SK-N-MC (cell line): Measurements from ENCODE around the gene LGMN.
"Not testable (repeated sequence)": the region's sequence is repeated elsewhere in the genome, so short reads cannot be mapped to it uniquely, and the experiment has no call there.

Source experiments
- DNase-seq: peaks from one replicate; pipeline ENCODE4 v3.0.0-alpha.2; 2011; ENCODE audit warnings: low read depth, low spot score
- H3K27ac ChIP-seq: fragments of 200-600 bp; sonication (generic); 2 replicates; pipeline ENCODE4 v1.5.1; 2016; ENCODE audit warnings: mixed run types
- H3K36me3 ChIP-seq: fragments of 200-600 bp; sonication (generic); 2 replicates; pipeline ENCODE4 v1.6.1; 2017; ENCODE audit warnings: antibody characterized with exemption, low read length, mixed read lengths; ENCODE audit not compliant: insufficient read depth
- H3K4me3 ChIP-seq: fragments of 200-600 bp; sonication (generic); 2 replicates; pipeline ENCODE4 v1.5.1; 2016
- H3K9ac ChIP-seq: fragments of 200-600 bp; sonication (generic); 2 replicates; pipeline ENCODE4 v1.8.0; 2017; ENCODE audit warnings: mixed run types, mixed read lengths; ENCODE audit not compliant: insufficient read length
- H3K9me3 ChIP-seq: fragments of 200-600 bp; sonication (generic); 2 replicates; pipeline ENCODE4 v1.6.1; 2017; ENCODE audit warnings: low read depth, mild to moderate bottlenecking, antibody characterized with exemption, low read length, moderate library complexity, mixed read lengths
- EZH2 ChIP-seq: fragments of 200-600 bp; sonication (generic); IDR thresholded peaks from one replicate; pipeline ENCODE4 v1.6.1; 2017; ENCODE audit warnings: antibody characterized with exemption
- FOXP2 ChIP-seq: optimal IDR thresholded peaks from 2 replicates; pipeline ENCODE3; 2011; ENCODE audit warnings: mild to moderate bottlenecking, moderate library complexity; ENCODE audit not compliant: insufficient read depth; ENCODE audit errors: extremely low read length, control extremely low read depth
- POLR2AphosphoS5 ChIP-seq: IDR thresholded peaks from 2 replicates; pipeline ENCODE4 v1.6.1; 2012; ENCODE audit warnings: mild to moderate bottlenecking, low read depth, low read length, borderline replicate concordance

LGMN gene

GRCh38 chr14:92680781-92681650 lies 67.4 kb downstream of the LGMN start:
- peak; percentile 39 for DNase-seq
- no peak for TF ChIP-seq FOXP2
- no peak for TF ChIP-seq POLR2AphosphoS5
- TF ChIP-seq EZH2: no peak
- no peak overlapping the region for H3K9ac ChIP-seq
- no peaks in the 10 kb centered on the region for H3K9me3 ChIP-seq
- no peaks in the 10 kb centered on the region for H3K36me3 ChIP-seq
- H3K27ac ChIP-seq: no peak overlapping the region
- no peak overlapping the region for H3K4me3 ChIP-seq

GRCh38 chr14:92680330-92680729 lies 68.1 kb downstream of the LGMN start:
- H3K9ac ChIP-seq, H3K27ac ChIP-seq, H3K4me3 ChIP-seq, H3K9me3 ChIP-seq, DNase-seq, H3K36me3 ChIP-seq: not testable (repeated sequence)

- Histone ChIP-seq H3K36me3 (no peaks in the 10 kb centered on the region), H3K4me3 (no peak overlapping the region), H3K9ac (no peak overlapping the region), H3K9me3 (no peaks in the 10 kb centered on the region), H3K27ac (no peak overlapping the region)
- no peak for TF ChIP-seq POLR2AphosphoS5
- TF ChIP-seq FOXP2: no peak
- no peak for DNase-seq
Measured at GRCh38 chr14:92679246-92679645, 69.2 kb downstream of the LGMN start.

DNA sequence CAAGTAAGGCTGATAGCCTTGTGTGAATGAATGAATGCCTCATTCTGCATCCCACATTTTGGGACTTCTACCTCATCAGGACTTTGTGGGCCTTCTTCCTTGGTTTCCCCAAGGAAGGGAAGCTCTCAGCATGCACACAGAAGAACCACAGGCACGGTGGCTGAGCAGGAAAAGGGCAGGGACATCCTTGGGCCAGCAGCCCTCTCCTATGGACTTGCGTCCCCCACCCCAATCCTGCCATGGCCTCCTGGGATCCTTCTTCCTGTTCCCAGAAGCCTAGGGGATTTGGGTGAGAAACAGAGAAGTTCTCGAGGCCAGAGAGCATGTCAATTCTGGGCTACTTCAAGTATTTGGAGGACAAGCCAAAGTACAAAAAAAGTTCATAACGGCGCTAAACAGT lies 69.7 kb downstream of the LGMN start:
- Histone ChIP-seq H3K9ac (no peak overlapping the region), H3K9me3 (no peaks in the 10 kb centered on the region), H3K4me3 (no peak overlapping the region), H3K27ac (no peak overlapping the region), H3K36me3 (no peaks in the 10 kb centered on the region)
- no peak for DNase-seq
- TF ChIP-seq POLR2AphosphoS5: no peak
- TF ChIP-seq EZH2: no peak
- no peak for TF ChIP-seq FOXP2

DNA sequence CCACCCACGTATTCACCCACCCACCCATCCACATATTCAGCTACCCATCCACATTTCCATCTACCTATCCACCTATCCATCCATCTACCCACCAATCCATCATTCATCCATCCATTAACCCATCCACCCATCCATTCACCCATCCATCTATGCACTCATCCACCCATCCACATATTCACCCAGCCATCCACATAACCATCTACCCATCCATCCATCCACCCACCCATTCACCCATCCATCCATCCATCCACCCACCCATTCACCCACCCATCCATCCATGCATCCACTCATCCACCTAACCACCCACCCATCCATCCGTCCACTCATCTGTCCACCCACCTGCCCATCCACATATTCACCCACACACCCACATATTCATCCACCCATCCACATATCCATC lies 70.5 kb downstream of the LGMN start:
- no peak for DNase-seq
- H3K9me3 ChIP-seq: no peaks in the 10 kb centered on the region
- no peak overlapping the region for H3K4me3 ChIP-seq
- TF ChIP-seq FOXP2 (no peak), POLR2AphosphoS5 (no peak), EZH2 (no peak)
- H3K27ac ChIP-seq: no peak overlapping the region
- H3K36me3 ChIP-seq: no peaks in the 10 kb centered on the region
- no peak overlapping the region for H3K9ac ChIP-seq

- Histone ChIP-seq H3K9ac (no peak overlapping the region), H3K27ac (no peak overlapping the region), H3K9me3 (no peaks in the 10 kb centered on the region), H3K4me3 (no peak overlapping the region), H3K36me3 (no peaks in the 10 kb centered on the region)
- no peak for TF ChIP-seq EZH2
- no peak for TF ChIP-seq POLR2AphosphoS5
- no peak for TF ChIP-seq FOXP2
- no peak for DNase-seq
Measured at GRCh38 chr14:92677087-92677668, 71.2 kb downstream of the LGMN start.

DNA sequence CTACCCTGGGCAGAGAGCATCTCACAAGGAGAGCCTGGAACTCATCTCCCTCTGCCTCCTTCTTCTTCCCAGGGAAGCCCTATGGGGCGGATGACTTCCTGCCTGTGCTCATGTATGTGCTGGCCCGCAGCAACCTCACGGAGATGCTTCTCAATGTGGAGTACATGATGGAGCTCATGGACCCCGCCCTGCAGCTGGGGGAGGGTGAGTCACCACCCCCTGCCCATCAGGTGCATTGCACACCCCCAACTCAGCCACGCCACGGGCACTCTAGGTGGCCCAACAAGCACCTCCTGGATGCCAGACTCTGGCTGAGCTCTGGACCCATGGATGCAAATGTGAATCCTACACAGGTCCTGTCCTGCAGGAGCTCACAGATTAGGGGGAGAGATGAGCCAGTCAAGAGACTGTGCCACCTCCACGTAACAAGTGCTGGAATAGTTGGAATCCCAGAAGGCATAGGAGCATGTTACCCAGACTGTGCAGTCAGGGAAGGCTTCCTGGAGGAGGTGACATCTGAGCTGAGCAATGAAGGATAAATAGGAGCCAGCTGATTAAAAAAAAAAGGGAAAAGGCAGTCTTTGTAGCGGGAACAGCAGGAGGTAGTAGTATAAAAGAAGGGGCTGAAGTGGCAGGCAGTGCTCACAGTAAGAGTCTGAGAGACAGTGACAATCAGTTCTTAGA lies 71.9 kb downstream of the LGMN start:
- Histone ChIP-seq H3K9me3 (no peaks in the 10 kb centered on the region), H3K9ac (no peak overlapping the region), H3K36me3 (no peaks in the 10 kb centered on the region), H3K4me3 (no peak overlapping the region), H3K27ac (no peak overlapping the region)
- no peak for TF ChIP-seq POLR2AphosphoS5
- no peak for TF ChIP-seq EZH2
- no peak for TF ChIP-seq FOXP2
- DNase-seq: no peak

- no peaks in the 10 kb centered on the region for H3K9me3 ChIP-seq
- H3K27ac ChIP-seq: no peak overlapping the region
- no peaks in the 10 kb centered on the region for H3K36me3 ChIP-seq
- no peak for DNase-seq
- H3K9ac ChIP-seq: no peak overlapping the region
- H3K4me3 ChIP-seq: no peak overlapping the region
- no peak for TF ChIP-seq EZH2
- TF ChIP-seq FOXP2: no peak
- no peak for TF ChIP-seq POLR2AphosphoS5
Measured at GRCh38 chr14:92675976-92676375, 72.5 kb downstream of the LGMN start.

- Histone ChIP-seq H3K9me3 (no peaks in the 10 kb centered on the region), H3K4me3 (no peak overlapping the region), H3K9ac (no peak overlapping the region), H3K36me3 (no peaks in the 10 kb centered on the region), H3K27ac (no peak overlapping the region)
- no peak for DNase-seq
- TF ChIP-seq EZH2: no peak
- TF ChIP-seq FOXP2: no peak
- no peak for TF ChIP-seq POLR2AphosphoS5
Measured at GRCh38 chr14:92675421-92675820, 73.0 kb downstream of the LGMN start.
